HG02798 (cell line): ENCODE measurements around the gene HM13.
A peak's percentile ranks its signal among the peaks of the same experiment; 100 is the strongest.
"Not testable (repeated sequence)": the region's sequence is repeated elsewhere in the genome, so short reads cannot be mapped to it uniquely, and the experiment has no call there.

Experiments used
- ATAC-seq: cut with Tn5 transposase; IDR thresholded peaks from one replicate; pipeline ENCODE4 v1.9.1; 2021; ENCODE audit warnings: mild to moderate bottlenecking; ENCODE audit not compliant: unreplicated experiment, poor library complexity

Gene HM13

DNA sequence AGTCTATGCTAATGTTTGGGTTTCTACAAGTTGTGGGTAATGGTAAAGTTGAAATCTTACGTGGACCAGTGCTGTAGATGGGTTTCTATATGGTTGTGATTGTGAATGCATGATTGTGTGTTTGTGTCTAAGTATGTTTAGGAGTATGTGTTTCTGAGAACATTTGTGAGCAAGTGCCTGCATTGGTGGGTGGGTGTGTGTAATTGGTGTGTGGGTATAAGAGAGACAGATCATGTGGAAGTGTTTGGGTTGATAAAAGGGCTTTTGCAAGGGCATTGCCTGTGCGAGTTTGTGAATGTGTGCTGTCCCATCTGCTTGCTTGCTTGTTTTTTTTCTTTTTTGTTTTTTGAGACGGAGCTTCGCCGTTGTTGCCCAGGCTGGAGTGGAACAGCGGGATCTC is 65.0 kb downstream of the HM13 start:
- no peak for ATAC-seq

DNA sequence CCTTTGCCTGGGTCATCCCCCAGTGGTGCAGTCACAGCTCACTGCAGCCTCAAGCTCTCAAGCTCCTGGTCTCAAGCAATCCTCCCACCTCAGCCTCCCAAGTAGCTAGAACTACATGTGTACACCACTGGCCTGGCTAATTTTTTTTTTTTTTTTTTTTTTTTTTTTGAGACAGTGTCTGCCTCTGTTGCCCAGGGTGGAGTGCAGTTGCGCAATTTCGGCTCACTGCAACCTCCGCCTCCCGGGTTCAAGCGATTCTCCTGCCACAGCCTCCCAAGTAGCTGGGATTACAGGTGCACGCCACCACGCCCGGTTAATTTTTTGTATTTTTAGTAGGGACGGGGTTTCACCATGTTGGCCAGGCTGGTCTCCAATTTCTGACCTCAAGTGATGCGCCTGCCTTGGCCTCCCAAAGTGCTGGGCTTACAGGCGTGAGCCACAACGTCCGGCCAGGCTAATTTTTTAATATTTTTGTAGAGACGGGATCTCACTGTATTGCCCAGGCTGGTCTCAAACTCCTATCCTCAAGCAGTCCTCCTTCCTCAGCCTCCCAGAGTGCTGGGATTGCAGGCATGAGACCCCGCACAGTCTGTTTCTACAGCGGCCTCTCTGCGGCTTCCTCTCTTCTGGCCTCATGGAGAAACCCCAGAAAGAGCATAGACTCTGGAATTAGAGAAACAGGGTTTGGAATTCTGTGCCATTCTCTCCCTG is 65.9 kb downstream of the HM13 start:
- ATAC-seq: not testable (repeated sequence)

GRCh38 chr20:31580706-31581105 is 66.5 kb downstream of the HM13 start:
- ATAC-seq: no peak

DNA sequence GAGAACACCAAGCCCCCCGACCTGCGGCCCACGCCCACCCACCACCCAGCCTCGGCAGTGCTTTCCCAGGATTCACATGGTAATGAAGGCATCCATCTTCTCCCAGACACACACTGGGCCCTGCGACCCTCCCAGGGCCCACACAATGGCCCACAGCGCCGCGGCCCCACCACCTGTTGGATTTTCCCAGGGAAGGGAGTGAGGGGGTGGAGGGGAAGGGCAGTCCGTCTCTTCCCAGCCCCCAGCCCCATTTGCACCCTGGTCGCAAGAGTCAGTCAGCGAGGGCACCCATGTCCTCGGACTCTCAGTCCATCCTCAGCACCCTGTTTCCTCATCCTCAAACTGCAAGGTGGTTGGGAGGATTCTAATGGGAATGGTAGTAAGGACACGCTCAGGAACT is 67.1 kb downstream of the HM13 start:
- no peak for ATAC-seq

GRCh38 chr20:31587545-31588389 is 73.5 kb downstream of the HM13 start:
- ATAC-seq: no peak

DNA sequence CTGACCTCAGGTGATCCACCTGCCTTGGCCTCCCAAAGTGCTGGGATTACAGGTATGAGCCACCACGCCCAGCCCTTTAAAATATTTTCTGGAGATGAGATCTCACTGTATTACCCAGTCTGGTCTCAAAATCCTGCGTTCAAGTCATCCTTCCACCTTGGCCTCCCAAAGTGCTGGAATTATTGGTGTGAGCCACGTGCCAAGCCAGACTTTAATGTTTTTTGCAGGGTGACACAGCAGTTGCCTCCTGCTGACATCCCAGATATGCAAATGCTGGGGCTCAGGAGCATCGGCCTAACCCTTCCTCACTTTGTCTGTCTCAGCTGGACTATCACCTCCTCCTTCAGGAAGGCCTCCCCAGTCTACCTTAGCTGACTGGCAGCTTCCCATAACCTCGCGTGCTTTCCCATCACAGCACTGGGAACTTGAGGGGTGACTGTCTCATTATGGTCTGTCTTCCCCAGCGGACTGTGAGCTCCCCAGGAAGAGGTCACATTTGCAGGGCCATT is 76.5 kb downstream of the HM13 start:
- ATAC-seq: no peak

- ATAC-seq: no peak
Observed at GRCh38 chr20:31593221-31594001, 79.2 kb downstream of the HM13 start.

DNA sequence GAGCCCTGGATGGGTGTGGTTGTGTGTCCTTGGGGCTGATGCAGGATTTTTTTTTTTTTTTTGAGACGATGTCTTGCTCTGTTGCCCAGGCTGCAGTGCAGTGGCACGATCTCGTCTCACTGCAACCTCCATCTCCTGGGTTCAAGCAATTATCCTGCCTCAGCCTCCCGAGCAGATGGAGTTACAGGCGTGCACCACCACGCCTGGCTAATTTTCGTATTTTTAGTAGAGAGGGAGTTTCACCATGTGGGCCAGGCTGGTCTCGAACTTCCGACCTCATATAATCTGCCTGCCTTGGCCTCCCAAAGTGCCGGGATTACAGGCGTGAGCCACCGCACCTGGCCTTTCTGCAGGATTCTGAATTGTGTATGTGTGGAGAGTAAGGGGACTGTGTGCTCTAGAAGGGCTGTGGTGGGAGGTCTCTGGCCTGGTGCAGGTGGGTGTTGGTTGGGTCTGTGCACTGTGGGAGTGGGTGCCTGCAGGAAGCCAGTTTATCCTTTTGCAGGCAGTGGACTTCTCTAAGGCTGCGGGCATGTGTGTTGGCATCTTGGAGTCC is 79.8 kb downstream of the HM13 start:
- no peak for ATAC-seq

GRCh38 chr20:31594558-31595379 is 80.5 kb downstream of the HM13 start:
- no peak for ATAC-seq

DNA sequence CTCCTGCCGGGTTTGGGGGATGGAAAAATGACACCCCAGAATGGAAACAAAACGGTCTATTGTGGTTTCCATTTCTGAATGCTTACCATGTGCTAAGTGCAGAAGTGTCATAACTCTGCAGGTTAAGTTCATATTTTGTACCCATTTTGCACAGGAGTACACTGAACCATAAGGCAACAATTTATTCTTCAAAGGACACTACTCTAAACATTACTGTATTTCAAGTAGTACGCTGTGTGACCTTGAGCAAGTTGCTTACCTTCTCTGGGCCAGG is 81.1 kb downstream of the HM13 start:
- ATAC-seq: no peak

GRCh38 chr20:31595654-31596411 is 81.6 kb downstream of the HM13 start:
- no peak for ATAC-seq

GRCh38 chr20:31596412-31596715 is 82.1 kb downstream of the HM13 start:
- ATAC-seq: not testable (repeated sequence)

DNA sequence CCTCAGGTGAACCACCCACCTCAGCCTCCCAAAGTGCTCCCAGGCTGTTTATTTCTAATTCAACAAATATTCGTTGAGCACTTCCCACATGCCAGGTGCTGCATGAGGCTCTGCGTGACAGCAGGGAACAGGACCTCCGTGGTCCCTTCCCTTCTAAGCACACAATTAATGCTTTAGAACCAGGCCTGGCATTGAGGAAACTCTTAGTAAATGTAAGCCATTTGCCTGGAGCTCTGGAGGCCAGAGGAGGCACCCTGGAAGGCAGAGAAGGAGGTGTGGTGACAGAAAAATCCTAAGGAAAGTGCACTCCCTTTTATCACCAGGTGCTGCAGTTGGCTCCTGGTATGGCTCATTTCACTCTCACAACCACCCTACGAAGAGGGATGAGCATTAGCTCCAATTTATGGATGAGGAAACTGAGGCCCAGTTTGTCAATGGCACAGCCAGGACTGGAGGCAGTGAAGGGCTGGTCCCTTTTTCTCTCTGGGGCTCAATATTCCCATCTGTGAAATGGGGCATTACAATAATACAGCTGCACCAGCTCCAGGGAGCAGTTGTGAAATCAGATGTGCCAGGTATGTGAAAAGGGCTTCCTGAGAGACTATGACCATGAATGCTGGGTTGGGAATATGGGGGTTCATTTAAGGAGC is 82.7 kb downstream of the HM13 start:
- no peak for ATAC-seq

- ATAC-seq: no peak
Observed at GRCh38 chr20:31597481-31597855, 83.2 kb downstream of the HM13 start.

- no peak for ATAC-seq
Observed at GRCh38 chr20:31602431-31602778, 88.2 kb downstream of the HM13 start.

DNA sequence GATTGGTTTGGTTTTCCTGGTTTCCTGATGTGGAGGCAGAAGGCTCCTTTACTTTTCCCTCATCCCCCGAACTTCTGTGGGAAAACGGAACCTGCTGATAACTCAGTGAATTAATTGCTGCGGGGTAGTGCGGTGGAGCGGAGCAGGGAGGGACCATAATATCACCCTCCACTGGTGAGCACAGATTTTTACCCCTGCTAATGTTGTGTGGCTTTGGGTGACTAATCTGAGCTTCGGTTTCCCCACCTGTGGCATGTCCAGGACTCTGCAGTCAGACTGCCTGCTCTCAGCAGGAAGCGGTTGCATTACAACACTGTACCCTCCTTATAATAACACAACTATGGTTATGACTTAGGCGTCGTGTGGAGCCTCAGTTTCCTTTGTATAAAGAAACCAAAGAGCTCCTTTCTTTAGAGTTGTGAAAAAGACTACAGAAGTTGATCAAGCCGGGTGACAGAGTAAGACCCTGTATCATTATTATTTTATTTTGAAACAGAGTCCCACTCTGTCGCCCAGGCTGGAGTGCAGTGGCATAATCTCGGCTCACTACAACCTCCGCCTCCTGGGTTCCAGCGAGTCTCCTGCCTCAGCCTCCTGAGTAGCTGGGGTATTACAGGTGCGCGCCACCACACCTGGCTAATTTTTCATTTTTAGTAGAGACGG is 88.7 kb downstream of the HM13 start:
- peak; percentile 52 for ATAC-seq

DNA sequence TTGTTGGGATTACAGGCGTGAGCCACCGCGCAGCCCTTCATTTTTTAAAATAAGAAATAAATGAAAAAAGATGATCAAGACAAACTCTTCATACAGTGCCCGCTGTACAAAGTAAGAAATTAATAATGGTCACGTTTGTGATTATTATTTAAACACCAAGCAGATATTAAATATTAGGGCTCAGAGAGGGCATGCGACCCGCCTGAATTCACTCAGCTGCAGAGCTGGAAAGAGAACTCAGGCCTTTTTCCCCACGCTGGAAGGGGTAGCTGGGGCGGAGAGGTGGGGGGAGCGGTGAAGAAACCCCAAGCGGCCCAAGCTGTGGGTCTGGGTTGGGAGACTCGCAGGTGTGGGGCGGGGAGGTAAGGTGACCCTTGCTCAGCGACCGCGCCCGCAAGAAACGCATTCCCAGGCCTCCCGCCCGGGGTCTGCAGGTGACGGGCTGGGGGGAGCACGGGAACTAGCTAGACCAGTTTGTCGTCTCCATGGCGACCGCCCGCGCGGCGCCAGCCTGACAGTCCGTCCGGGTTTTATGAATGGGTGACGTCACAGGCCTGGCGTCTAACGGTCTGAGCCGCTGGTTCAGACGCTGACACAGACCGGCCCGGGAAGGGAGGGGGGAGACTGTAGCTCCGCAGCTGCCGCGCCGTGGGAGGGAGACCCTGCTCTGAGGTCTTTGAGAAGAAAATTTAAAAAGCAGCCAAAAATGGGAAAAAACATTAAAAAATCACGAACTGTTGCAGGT is 89.8 kb downstream of the HM13 start:
- peak; percentile 52 for ATAC-seq

DNA sequence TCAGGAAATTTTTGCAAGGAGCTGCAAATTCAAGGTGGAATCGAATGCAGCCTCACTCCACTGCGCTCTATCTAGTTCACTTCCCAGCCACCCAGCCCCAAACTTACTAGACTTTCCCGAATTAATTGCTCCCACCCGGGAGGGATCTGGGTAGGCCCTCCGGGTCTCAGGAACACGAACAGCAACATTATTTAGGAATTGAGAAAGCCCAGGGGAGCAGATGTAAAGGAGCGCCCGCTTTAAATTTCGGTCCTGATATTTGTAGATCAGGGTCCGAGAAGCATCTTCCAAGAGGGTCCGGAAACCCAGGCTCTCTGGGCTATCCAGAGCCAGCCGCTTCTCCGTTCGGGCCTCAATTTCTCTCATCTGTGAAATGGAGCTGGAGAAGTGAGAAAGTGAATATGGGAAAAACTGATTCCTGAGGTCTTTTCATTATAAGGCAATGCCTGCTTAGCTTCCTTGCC is 90.4 kb downstream of the HM13 start:
- no peak for ATAC-seq
